Measurements from ENCODE around the gene CBLC. TPM values are rescaled to one million over a fixed set of nuclear protein-coding genes. Genes with fewer than 3 reads are reported as not detected.
A peak's percentile ranks its signal among the peaks of the same experiment; 100 is the strongest.

CBLC gene
- total and polyA plus RNA-seq, 2 of the 4 experiments (the other 2 are of a cell fraction): not detected

DNA sequence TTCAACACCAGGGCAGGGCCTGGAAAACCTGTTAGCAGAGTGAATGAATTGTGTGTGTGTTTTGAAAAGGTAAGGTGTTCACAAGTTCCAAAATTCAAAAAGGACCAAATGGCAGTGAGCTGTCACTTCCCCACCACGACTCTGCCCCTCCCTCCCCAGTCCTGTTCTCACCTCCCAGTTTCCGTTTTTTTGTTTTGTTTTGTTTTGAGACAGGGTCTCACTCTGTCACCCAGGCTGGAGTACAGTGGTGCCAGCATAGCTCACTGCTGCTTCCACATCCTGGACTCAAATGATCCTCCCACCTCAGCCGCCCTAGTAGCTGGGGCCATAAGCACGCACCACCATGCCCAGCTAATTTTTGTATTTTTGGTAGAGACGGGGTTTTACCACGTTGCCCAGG lies 49.5 kb upstream of the CBLC start:
- BruUV-seq (replicated peaks): no TSS peak
- no peak overlapping the region; a peak in 1 of 4 replicates for H4K8ac ChIP-seq (ENCODE audit: low read depth in 2 of 2, low read length in 2 of 2)
- H3K18ac ChIP-seq (ENCODE audit: low read depth, low read length): no peak overlapping the region
- no peak overlapping the region for H3K23ac ChIP-seq (ENCODE audit: low read depth, low read length)
- peak overlapping the region; percentile 58; the same call in 1 of the 2 replicates for H2BK120ac ChIP-seq (ENCODE audit: low read depth, low read length)
- no peak for ATAC-seq (ENCODE audit: low read depth)
- H3K14ac ChIP-seq (replicated peaks; ENCODE audit: low read depth, low read length): peak overlapping the region; percentile 83; the same call in 1 of the 2 replicates
- peak overlapping the region; percentile 70; the same call in 1 of the 2 replicates for H3K4ac ChIP-seq (ENCODE audit: low read depth, low read length)
- H3K4me2 ChIP-seq (ENCODE audit: low read depth, low read length): no peak overlapping the region
- ChIA-PET CTCF (interaction anchor here (1.0 to 1.3 kb wide), 2 partner anchors 17 to 43 kb away, joined by 4 read pairs; no protein-coding TSS in a partner anchor), POLR2A (ENCODE audit: unreplicated experiment) (interaction anchor here (1.3 kb wide), 1 partner anchor 25 kb away, joined by 3 read pairs; no protein-coding TSS in a partner anchor)
- H2BK15ac ChIP-seq (ENCODE audit: low read depth, low read length): peak overlapping the region; percentile 11; the same call in 1 of the 3 replicates
- H3K9me3 ChIP-seq (ENCODE audit: control insufficient read depth, insufficient read depth, low read length): no peaks in the 10 kb centered on the region
- 0 out of 2 replicates have a peak overlapping the region, but pooled peaks have one; percentile 8 for H2AK5ac ChIP-seq (ENCODE audit: low read depth, low read length)
- in situ Hi-C loops (cut with MboI; ENCODE audit: low sequenced_read_pairs) (no loop called here), intact Hi-C loops (cut with micrococcal nuclease) (no loop called here), dilution Hi-C loops (cut with HindIII; ENCODE audit: low sequenced_read_pairs, unreplicated experiment) (no loop called here)
- H3K79me1 ChIP-seq (ENCODE audit: low read depth in 1 of 2, low read length in 2 of 2): no peaks in the 10 kb centered on the region
- H3K4me3 ChIP-seq (ENCODE audit: insufficient read depth, low read depth, low read length): no peak overlapping the region
- H3K9ac ChIP-seq (ENCODE audit: low read depth, low read length): no peak overlapping the region
- peaks cover 10% of the 10 kb centered on the region for H3K4me1 ChIP-seq (ENCODE audit: control insufficient read depth, insufficient read depth, low read length)
- no CpG with 5 or more reads among the region's 6 CpGs for WGBS, 2 experiments (ENCODE audit: extremely low coverage in 2 of 2, insufficient read length in 1 of 2)
- H3K9me1 ChIP-seq (ENCODE audit: insufficient read depth, low read length): 0 out of 2 replicates have a peak, but pooled peaks cover 3% of the 10 kb centered on the region
- H2AK9ac ChIP-seq (replicated peaks; ENCODE audit: low read depth, low read length, poor library complexity): no peak overlapping the region
- no peak overlapping the region for H3K27ac ChIP-seq (ENCODE audit: insufficient read depth, low read length)
- peak overlapping the region; percentile 16; the same call in 1 of the 2 replicates for H2BK20ac ChIP-seq (ENCODE audit: low read depth, low read length)
- no peak for DNase-seq
- H2BK5ac ChIP-seq (ENCODE audit: low read depth, low read length, poor library complexity, severe bottlenecking): no peak overlapping the region
- H3K56ac ChIP-seq (ENCODE audit: extremely low read depth, insufficient read depth, low read length): no peak overlapping the region
- no peaks in the 10 kb centered on the region for H3K27me3 ChIP-seq (ENCODE audit: control insufficient read depth, insufficient read depth, low read length)
- H4K91ac ChIP-seq (ENCODE audit: insufficient read depth, low read depth, low read length): no peak overlapping the region
- H4K5ac ChIP-seq (ENCODE audit: low read depth, low read length): no peak overlapping the region
- H3K36me3 ChIP-seq (ENCODE audit: control insufficient read depth, insufficient read depth, low read length): no peaks in the 10 kb centered on the region
- peak overlapping the region; percentile 3 for H2AFZ ChIP-seq (replicated peaks; ENCODE audit: low read length, poor library complexity)
- no peaks in the 10 kb centered on the region for H4K20me1 ChIP-seq (ENCODE audit: insufficient read depth, low read length)
- TF ChIP-seq CHD1 (IDR thresholded peaks at IDR 0.05; ENCODE audit: low read depth, low read length) (no peak), SMC3 (IDR thresholded peaks at IDR 0.05; ENCODE audit: low read depth, low read length) (no peak), FOS (IDR thresholded peaks at IDR 0.05; ENCODE audit: low read depth, low read length) (no peak), MAZ (IDR thresholded peaks at IDR 0.05; ENCODE audit: borderline replicate concordance, low read depth, low read length) (no peak), MXI1 (IDR thresholded peaks at IDR 0.05; ENCODE audit: borderline replicate concordance, low read depth, low read length) (no peak), MAFK (IDR thresholded peaks at IDR 0.05; ENCODE audit: low read depth, low read length) (no peak), ELK1 (IDR thresholded peaks at IDR 0.05; ENCODE audit: borderline replicate concordance, low read depth, low read length) (no peak), CEBPB (IDR thresholded peaks at IDR 0.05; ENCODE audit: low read depth, low read length) (no peak), NFE2L2 (IDR thresholded peaks at IDR 0.05; ENCODE audit: low read depth, low read length) (no peak), POLR2A (IDR thresholded peaks at IDR 0.05; ENCODE audit: low read depth, low read length) (no peak), RFX5 (IDR thresholded peaks at IDR 0.05; ENCODE audit: low read depth, low read length) (no peak), RAD21 (IDR thresholded peaks at IDR 0.05; ENCODE audit: low read length) (no peak), BHLHE40 (IDR thresholded peaks at IDR 0.05; ENCODE audit: low read depth, low read length) (no peak), RCOR1 (IDR thresholded peaks at IDR 0.05; ENCODE audit: insufficient replicate concordance, low read length) (no peak)
- TF ChIP-seq, protein P1, sequence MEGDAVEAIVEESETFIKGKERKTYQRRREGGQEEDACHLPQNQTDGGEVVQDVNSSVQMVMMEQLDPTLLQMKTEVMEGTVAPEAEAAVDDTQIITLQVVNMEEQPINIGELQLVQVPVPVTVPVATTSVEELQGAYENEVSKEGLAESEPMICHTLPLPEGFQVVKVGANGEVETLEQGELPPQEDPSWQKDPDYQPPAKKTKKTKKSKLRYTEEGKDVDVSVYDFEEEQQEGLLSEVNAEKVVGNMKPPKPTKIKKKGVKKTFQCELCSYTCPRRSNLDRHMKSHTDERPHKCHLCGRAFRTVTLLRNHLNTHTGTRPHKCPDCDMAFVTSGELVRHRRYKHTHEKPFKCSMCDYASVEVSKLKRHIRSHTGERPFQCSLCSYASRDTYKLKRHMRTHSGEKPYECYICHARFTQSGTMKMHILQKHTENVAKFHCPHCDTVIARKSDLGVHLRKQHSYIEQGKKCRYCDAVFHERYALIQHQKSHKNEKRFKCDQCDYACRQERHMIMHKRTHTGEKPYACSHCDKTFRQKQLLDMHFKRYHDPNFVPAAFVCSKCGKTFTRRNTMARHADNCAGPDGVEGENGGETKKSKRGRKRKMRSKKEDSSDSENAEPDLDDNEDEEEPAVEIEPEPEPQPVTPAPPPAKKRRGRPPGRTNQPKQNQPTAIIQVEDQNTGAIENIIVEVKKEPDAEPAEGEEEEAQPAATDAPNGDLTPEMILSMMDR (conservative IDR thresholded peaks at IDR 0.05; ENCODE audit: low read depth, low read length): no peak
- TF ChIP-seq, protein P2, sequence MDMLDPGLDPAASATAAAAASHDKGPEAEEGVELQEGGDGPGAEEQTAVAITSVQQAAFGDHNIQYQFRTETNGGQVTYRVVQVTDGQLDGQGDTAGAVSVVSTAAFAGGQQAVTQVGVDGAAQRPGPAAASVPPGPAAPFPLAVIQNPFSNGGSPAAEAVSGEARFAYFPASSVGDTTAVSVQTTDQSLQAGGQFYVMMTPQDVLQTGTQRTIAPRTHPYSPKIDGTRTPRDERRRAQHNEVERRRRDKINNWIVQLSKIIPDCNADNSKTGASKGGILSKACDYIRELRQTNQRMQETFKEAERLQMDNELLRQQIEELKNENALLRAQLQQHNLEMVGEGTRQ (IDR thresholded peaks at IDR 0.05; ENCODE audit: low read depth, low read length): no peak

Measured in IMR-90 (cell line).